ENCODE results near the gene GPR3.

The GPR3 gene

GRCh38 chr1:27439150-27439549 is 46.7 kb downstream of the GPR3 start:
- Histone ChIP-seq H3K4me3 (ENCODE audit: low read length) (no peak overlapping the region), H3K36me3 (ENCODE audit: insufficient read depth, low read length) (peaks cover 3% of the 10 kb centered on the region), H3K9ac (ENCODE audit: low read depth, low read length) (no peak overlapping the region), H3K9me3 (replicated peaks; ENCODE audit: low read length) (no peaks in the 10 kb centered on the region), H3K4me2 (ENCODE audit: low read length) (no peak overlapping the region), H3K27me3 (ENCODE audit: control insufficient read depth, insufficient read depth, low read length) (no peaks in the 10 kb centered on the region), H3K4me1 (ENCODE audit: control insufficient read depth, insufficient read depth, low read length) (peaks cover 42% of the 10 kb centered on the region)

GRCh38 chr1:27444632-27445031 is 52.2 kb downstream of the GPR3 start:
- peaks cover 10% of the 10 kb centered on the region for H3K36me3 ChIP-seq (ENCODE audit: insufficient read depth, low read length)
- peaks cover 6% of the 10 kb centered on the region for H3K4me1 ChIP-seq (ENCODE audit: control insufficient read depth, insufficient read depth, low read length)

More at GRCh38 chr1:27444632-27445031, 52.2 kb downstream of the GPR3 start:
- Histone ChIP-seq H3K27me3 (ENCODE audit: control insufficient read depth, insufficient read depth, low read length) (no peaks in the 10 kb centered on the region), H3K9me3 (replicated peaks; ENCODE audit: low read length) (no peaks in the 10 kb centered on the region), H3K4me3 (ENCODE audit: low read length) (no peak overlapping the region), H3K9ac (ENCODE audit: low read depth, low read length) (no peak overlapping the region), H3K4me2 (ENCODE audit: low read length) (no peak overlapping the region)
